ENCODE data around the gene PLA2G2D. TPM values are rescaled to one million over a fixed set of nuclear protein-coding genes. Genes with fewer than 3 reads are reported as not detected.

PLA2G2D gene
- total RNA-seq, 2 donors from 2014 or later: not detected

GRCh38 chr1:20115916-20116315 is 3.4 kb downstream of the PLA2G2D start:
- H3K4me1 ChIP-seq (ENCODE audit: control insufficient read depth, insufficient read depth, low read length): no peaks in the 10 kb centered on the region
- Mint-ChIP-seq H3K9me3 (no peaks in the 10 kb centered on the region), H3K27me3 (ENCODE audit: insufficient read depth) (peaks cover 11% of the 10 kb centered on the region), H3K4me3 (no peak overlapping the region), H3K27ac (no peak overlapping the region), H3K36me3 (ENCODE audit: low read depth) (no peaks in the 10 kb centered on the region), H3K4me1 (peaks cover 4% of the 10 kb centered on the region)
- no peak overlapping the region for H3K27ac ChIP-seq (ENCODE audit: low read depth, low read length)
- TF ChIP-seq CTCF (conservative IDR thresholded peaks at IDR 0.05): no peak
- H3K4me3 ChIP-seq (ENCODE audit: low read length): no peak overlapping the region
- no peaks in the 10 kb centered on the region for H3K36me3 ChIP-seq (ENCODE audit: control insufficient read depth, insufficient read depth, low read length)
- no peak for DNase-seq
- H3K9ac ChIP-seq (ENCODE audit: extremely low read depth, low read length, poor library complexity, severe bottlenecking): no peak overlapping the region
- 91% methylated on average over 4 to 7 of the region's 7 CpGs for WGBS, 2 experiments (ENCODE audit: insufficient coverage in 1 of 2, insufficient read length in 1 of 2)
- H3K27me3 ChIP-seq (ENCODE audit: control insufficient read depth, insufficient read depth, low read length, poor library complexity, severe bottlenecking): no peaks in the 10 kb centered on the region
- H3K9me3 ChIP-seq (ENCODE audit: control insufficient read depth, low read length): no peaks in the 10 kb centered on the region

- DNase-seq: no peak
These were observed 3.9 kb downstream of the PLA2G2D start for GRCh38 chr1:20115479-20115878.

GRCh38 chr1:20114021-20114648 is 5.2 kb downstream of the PLA2G2D start:
- no peak overlapping the region for H3K4me3 Mint-ChIP-seq

More at GRCh38 chr1:20115479-20115878, 3.9 kb downstream of the PLA2G2D start:
- no peaks in the 10 kb centered on the region for H3K36me3 ChIP-seq (ENCODE audit: control insufficient read depth, insufficient read depth, low read length)
- H3K9ac ChIP-seq (ENCODE audit: extremely low read depth, low read length, poor library complexity, severe bottlenecking): no peak overlapping the region
- no peaks in the 10 kb centered on the region for H3K36me3 Mint-ChIP-seq (ENCODE audit: low read depth)
- 82 to 91% methylated on average over 3 to 4 of the region's 4 CpGs for WGBS, 2 experiments (ENCODE audit: insufficient coverage in 1 of 2, insufficient read length in 1 of 2)
- H3K4me1 Mint-ChIP-seq: peaks cover 4% of the 10 kb centered on the region
- H3K27me3 ChIP-seq (ENCODE audit: control insufficient read depth, insufficient read depth, low read length, poor library complexity, severe bottlenecking): no peaks in the 10 kb centered on the region
- H3K4me3 Mint-ChIP-seq: no peak overlapping the region
- H3K9me3 ChIP-seq (ENCODE audit: control insufficient read depth, low read length): no peaks in the 10 kb centered on the region
- H3K4me1 ChIP-seq (ENCODE audit: control insufficient read depth, insufficient read depth, low read length): no peaks in the 10 kb centered on the region
- peaks cover 9% of the 10 kb centered on the region for H3K27me3 Mint-ChIP-seq (ENCODE audit: insufficient read depth)
- TF ChIP-seq CTCF (conservative IDR thresholded peaks at IDR 0.05): peak; percentile 56
- no peak overlapping the region for H3K4me3 ChIP-seq (ENCODE audit: low read length)
- no peaks in the 10 kb centered on the region for H3K9me3 Mint-ChIP-seq
- H3K27ac Mint-ChIP-seq: no peak overlapping the region
- no peak overlapping the region for H3K27ac ChIP-seq (ENCODE audit: low read depth, low read length)

More at GRCh38 chr1:20114021-20114648, 5.2 kb downstream of the PLA2G2D start:
- H3K27me3 ChIP-seq (ENCODE audit: control insufficient read depth, insufficient read depth, low read length, poor library complexity, severe bottlenecking): no peaks in the 10 kb centered on the region
- H3K36me3 ChIP-seq (ENCODE audit: control insufficient read depth, insufficient read depth, low read length): no peaks in the 10 kb centered on the region
- Mint-ChIP-seq H3K27ac (no peak overlapping the region), H3K9me3 (no peaks in the 10 kb centered on the region), H3K36me3 (ENCODE audit: low read depth) (no peaks in the 10 kb centered on the region), H3K27me3 (ENCODE audit: insufficient read depth) (peaks cover 9% of the 10 kb centered on the region), H3K4me1 (peaks cover 4% of the 10 kb centered on the region)
- H3K4me1 ChIP-seq (ENCODE audit: control insufficient read depth, insufficient read depth, low read length): no peaks in the 10 kb centered on the region
- H3K4me3 ChIP-seq (ENCODE audit: low read length): no peak overlapping the region
- no peak for TF ChIP-seq CTCF (conservative IDR thresholded peaks at IDR 0.05)
- 82 to 83% methylated on average over 11 to 15 of the region's 15 CpGs for WGBS, 2 experiments (ENCODE audit: insufficient coverage in 1 of 2, insufficient read length in 1 of 2)
- no peak overlapping the region for H3K9ac ChIP-seq (ENCODE audit: extremely low read depth, low read length, poor library complexity, severe bottlenecking)
- H3K9me3 ChIP-seq (ENCODE audit: control insufficient read depth, low read length): no peaks in the 10 kb centered on the region
- H3K27ac ChIP-seq (ENCODE audit: low read depth, low read length): no peak overlapping the region
- no peak for DNase-seq
